CD14-positive monocyte (primary cell): ENCODE measurements around the gene RPL35A. TPM values are rescaled to one million over a fixed set of nuclear protein-coding genes. Genes with fewer than 3 reads are reported as not detected.

ENCODE experiments used
- DNase-seq, 3 donors: peaks; one replicate each; pipeline ENCODE4 v3.0.0-alpha.2; 2011 to 2022
- H2AFZ ChIP-seq: 2 replicates; pipeline ENCODE4 v1.6.0; 2012; ENCODE audit warnings: mild to moderate bottlenecking, low read depth, low read length, inconsistent platforms; ENCODE audit not compliant: insufficient read depth, poor library complexity, severe bottlenecking
- H3K27ac ChIP-seq, 2 donors: 1 replicate in 1 of 2; 2 replicates in 1 of 2; pipeline ENCODE4 v1.5.1; 2012 to 2013; ENCODE audit warnings: low read length in 2 of 2, control low read depth in 1 of 2, inconsistent platforms in 1 of 2, low read depth in 1 of 2, mild to moderate bottlenecking in 1 of 2
- H3K27me3 ChIP-seq, 2 donors: one replicate each; pipeline versions ENCODE4 v1.6.0 to v1.6.1; 2011 to 2013; ENCODE audit warnings: low read length in 2 of 2; ENCODE audit not compliant: control insufficient read depth in 2 of 2, insufficient read depth in 2 of 2
- H3K36me3 ChIP-seq, 2 donors: replicated peaks in 1 of 2; 1 replicate in 1 of 2; 2 replicates in 1 of 2; pipeline versions ENCODE4 v1.5.1 to v1.6.1; 2012 to 2013; ENCODE audit warnings: low read length in 2 of 2, control low read depth in 1 of 2, inconsistent platforms in 1 of 2, mild to moderate bottlenecking in 1 of 2; ENCODE audit not compliant: insufficient read depth in 2 of 2, control insufficient read depth in 1 of 2
- H3K4me1 ChIP-seq, 2 donors: 1 replicate in 1 of 2; 2 replicates in 1 of 2; pipeline versions ENCODE4 v1.5.1 to v1.6.1; 2012 to 2013; ENCODE audit warnings: low read length in 2 of 2, control low read depth in 1 of 2, inconsistent platforms in 1 of 2, mild to moderate bottlenecking in 1 of 2, moderate library complexity in 1 of 2; ENCODE audit not compliant: insufficient read depth in 2 of 2, control insufficient read depth in 1 of 2
- H3K4me2 ChIP-seq: replicated peaks from 2 replicates; pipeline ENCODE3; 2012; ENCODE audit warnings: low read length, moderate library complexity, mild to moderate bottlenecking; ENCODE audit not compliant: poor library complexity, severe bottlenecking; ENCODE audit errors: extremely low read depth
- H3K4me3 ChIP-seq, 3 experiments: fragments of 200-600 bp in 1 of 3; sonication (generic) in 1 of 3; replicated peaks in 1 of 3; 1 replicate in 2 of 3; 2 replicates in 1 of 3; pipeline ENCODE4 v1.5.1; 2011 to 2013; ENCODE audit warnings: low read length in 3 of 3, mild to moderate bottlenecking in 3 of 3, control low read depth in 2 of 3, low read depth in 2 of 3, inconsistent platforms in 1 of 3, moderate library complexity in 1 of 3
- H3K79me2 ChIP-seq: 2 replicates; pipeline ENCODE4 v1.6.0; 2012; ENCODE audit warnings: mild to moderate bottlenecking, control low read depth, inconsistent platforms, low read length, moderate library complexity; ENCODE audit not compliant: insufficient read depth
- H3K9ac ChIP-seq: 2 replicates; pipeline ENCODE4 v1.6.0; 2017; ENCODE audit warnings: low read length, mild to moderate bottlenecking; ENCODE audit not compliant: insufficient read depth, poor library complexity, severe bottlenecking
- H3K9me3 ChIP-seq, 2 donors: replicated peaks in 1 of 2; 1 replicate in 1 of 2; 2 replicates in 1 of 2; pipeline versions ENCODE4 v1.5.1 to v1.6.1; 2012 to 2013; ENCODE audit warnings: low read length in 2 of 2, control low read depth in 1 of 2; ENCODE audit not compliant: control insufficient read depth in 1 of 2, insufficient read depth in 1 of 2
- H4K20me1 ChIP-seq: 2 replicates; pipeline ENCODE4 v1.6.0; 2012; ENCODE audit warnings: mild to moderate bottlenecking, low read length, control low read depth, moderate library complexity; ENCODE audit not compliant: insufficient read depth
- H3K27ac Mint-ChIP-seq, 7 donors: one replicate each; pipeline ENCODE4 v1.8.0; 2020; ENCODE audit warnings: mild to moderate bottlenecking in 7 of 7, mixed read lengths in 7 of 7, moderate library complexity in 6 of 7, inconsistent platforms in 2 of 7
- H3K27me3 Mint-ChIP-seq, 3 donors: one replicate each; pipeline ENCODE4 v1.8.0; 2021 to 2022; ENCODE audit warnings: low read depth in 3 of 3, mild to moderate bottlenecking in 3 of 3, mixed read lengths in 3 of 3, moderate library complexity in 3 of 3, inconsistent platforms in 1 of 3
- H3K36me3 Mint-ChIP-seq, 2 donors: one replicate each; pipeline ENCODE4 v1.8.0; 2020; ENCODE audit warnings: mixed read lengths in 2 of 2, inconsistent platforms in 1 of 2, mild to moderate bottlenecking in 1 of 2
- H3K4me1 Mint-ChIP-seq: one replicate; pipeline ENCODE4 v1.8.0; 2020; ENCODE audit warnings: mild to moderate bottlenecking, mixed read lengths
- H3K4me3 Mint-ChIP-seq, 2 donors: one replicate each; pipeline ENCODE4 v1.8.0; 2020; ENCODE audit warnings: mild to moderate bottlenecking in 2 of 2, mixed read lengths in 2 of 2, moderate library complexity in 1 of 2
- H3K9me3 Mint-ChIP-seq, 7 donors: one replicate each; pipeline ENCODE4 v1.8.0; 2020 to 2022; ENCODE audit warnings: mixed read lengths in 7 of 7, mild to moderate bottlenecking in 6 of 7, moderate library complexity in 6 of 7, inconsistent platforms in 2 of 7
- WGBS: methylation state at CpG from one replicate; pipeline ENCODE4 v1.1.5; 2013; ENCODE audit warnings: missing lambda C conversion rate; ENCODE audit not compliant: insufficient coverage; 5-methylcytosine and 5-hydroxymethylcytosine counted together
- intact Hi-C, 2 donors: fragments of 100-400 bp; cut with micrococcal nuclease; formaldehyde crosslinking; loops; one replicate each; pipeline versions ENCODE4 v1.15.0 to v1.15.1; 2023
- polyA plus RNA-seq, 3 donors: library from polyadenylated mRNA; depleted of rRNA in 1 of 3; unstranded in 2 of 3; stranded (reverse) in 1 of 3; fragments of 300-500 nt in 2 of 3; fragments of >200 nt in 1 of 3; fragmentation: Illumina TruSeq in 2 of 3; gene quantifications; 1 replicate in 2 of 3; 2 replicates in 1 of 3; pipeline ENCODE4 v1.2.3, GENCODE V29; 2012 to 2021
- TF ChIP-seq, protein P1 (sequence below): fragments of 200-600 bp; IDR thresholded peaks from one replicate; pipeline ENCODE4 v1.8.0; 2022; ENCODE audit warnings: antibody characterized with exemption, mild to moderate bottlenecking

Gene RPL35A
- polyA plus RNA-seq, 3 donors: 882 to 1,113 (median 975) TPM

DNA sequence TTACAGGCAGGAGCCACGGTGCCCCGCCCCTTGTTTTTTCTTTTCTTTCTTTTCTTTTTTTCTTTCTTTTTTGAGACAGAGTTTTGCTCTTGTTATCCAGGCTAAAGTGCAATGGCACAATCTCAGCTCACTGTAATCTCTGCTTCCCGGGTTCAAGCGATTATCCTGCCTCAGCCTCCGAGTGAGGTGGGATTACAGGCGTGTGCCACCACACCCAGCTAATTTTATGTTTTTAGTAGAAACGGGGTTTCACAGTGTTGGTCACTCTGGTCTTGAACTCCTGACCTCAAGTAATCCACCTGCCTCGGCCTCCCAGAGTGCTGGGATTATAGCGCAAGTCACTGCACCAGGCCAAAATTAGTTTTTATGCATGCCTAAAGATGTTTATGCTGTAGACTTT lies 2.5 kb downstream of the RPL35A start:
- Histone ChIP-seq H3K4me3 (no peak overlapping the region), H3K9me3 (no peaks in the 10 kb centered on the region), H4K20me1 (peaks cover 60% of the 10 kb centered on the region), H3K27me3 (no peaks in the 10 kb centered on the region), H3K4me2 (no peak overlapping the region), H3K9ac (no peak overlapping the region), H3K27ac (no peak overlapping the region), H3K4me1 (peaks cover 29 to 42% of the 10 kb centered on the region in 2 donors), H3K79me2 (peaks cover 53% of the 10 kb centered on the region), H2AFZ (no peak overlapping the region), H3K36me3 (peaks cover 49 to 57% of the 10 kb centered on the region in 2 donors)
- TF ChIP-seq, protein P1, sequence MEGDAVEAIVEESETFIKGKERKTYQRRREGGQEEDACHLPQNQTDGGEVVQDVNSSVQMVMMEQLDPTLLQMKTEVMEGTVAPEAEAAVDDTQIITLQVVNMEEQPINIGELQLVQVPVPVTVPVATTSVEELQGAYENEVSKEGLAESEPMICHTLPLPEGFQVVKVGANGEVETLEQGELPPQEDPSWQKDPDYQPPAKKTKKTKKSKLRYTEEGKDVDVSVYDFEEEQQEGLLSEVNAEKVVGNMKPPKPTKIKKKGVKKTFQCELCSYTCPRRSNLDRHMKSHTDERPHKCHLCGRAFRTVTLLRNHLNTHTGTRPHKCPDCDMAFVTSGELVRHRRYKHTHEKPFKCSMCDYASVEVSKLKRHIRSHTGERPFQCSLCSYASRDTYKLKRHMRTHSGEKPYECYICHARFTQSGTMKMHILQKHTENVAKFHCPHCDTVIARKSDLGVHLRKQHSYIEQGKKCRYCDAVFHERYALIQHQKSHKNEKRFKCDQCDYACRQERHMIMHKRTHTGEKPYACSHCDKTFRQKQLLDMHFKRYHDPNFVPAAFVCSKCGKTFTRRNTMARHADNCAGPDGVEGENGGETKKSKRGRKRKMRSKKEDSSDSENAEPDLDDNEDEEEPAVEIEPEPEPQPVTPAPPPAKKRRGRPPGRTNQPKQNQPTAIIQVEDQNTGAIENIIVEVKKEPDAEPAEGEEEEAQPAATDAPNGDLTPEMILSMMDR: no peak
- peak overlapping the region in 1 of 7 donors; percentile 54 for H3K27ac Mint-ChIP-seq
- no peak overlapping the region for H3K4me3 Mint-ChIP-seq
- intact Hi-C loops: no loop called here
- peaks cover 41 to 59% of the 10 kb centered on the region in 2 donors for H3K36me3 Mint-ChIP-seq
- no peak for DNase-seq
- peaks cover 39% of the 10 kb centered on the region for H3K4me1 Mint-ChIP-seq
- 100% methylated on average over 4 of the region's 9 CpGs for WGBS
- H3K9me3 Mint-ChIP-seq: no peaks in the 10 kb centered on the region
- peaks cover 0 to 2% (median 0%) of the 10 kb centered on the region in 3 donors for H3K27me3 Mint-ChIP-seq

DNA sequence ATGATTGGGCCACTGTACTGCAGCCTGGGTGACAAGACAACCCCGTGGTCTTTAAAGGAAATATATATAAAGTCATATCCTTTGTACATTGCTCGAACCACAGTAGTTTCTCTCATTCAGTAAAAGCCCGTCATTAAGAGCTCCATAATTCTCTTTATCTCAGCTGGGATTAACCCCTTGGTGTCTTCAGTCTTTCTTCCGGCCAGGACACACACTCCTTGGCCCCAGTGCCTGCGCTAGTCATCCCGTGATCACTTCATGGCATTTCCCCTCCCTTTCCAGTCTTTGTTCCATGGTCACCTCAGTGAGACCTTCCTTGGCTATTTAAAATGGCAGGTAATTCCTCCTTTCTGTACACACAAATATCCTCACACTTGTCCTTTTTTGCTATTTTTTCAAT lies 3.3 kb downstream of the RPL35A start:
- Mint-ChIP-seq H3K4me1 (peaks cover 47% of the 10 kb centered on the region), H3K36me3 (peaks cover 41 to 61% of the 10 kb centered on the region in 2 donors), H3K4me3 (no peak overlapping the region), H3K9me3 (no peaks in the 10 kb centered on the region), H3K27ac (peak overlapping the region in 1 of 7 donors; percentile 59), H3K27me3 (no peaks in the 10 kb centered on the region)
- Histone ChIP-seq H3K9me3 (no peaks in the 10 kb centered on the region), H3K27ac (no peak overlapping the region), H3K4me3 (no peak overlapping the region), H3K79me2 (peaks cover 53% of the 10 kb centered on the region), H3K9ac (no peak overlapping the region), H3K36me3 (peaks cover 49 to 57% of the 10 kb centered on the region in 2 donors), H4K20me1 (peaks cover 60% of the 10 kb centered on the region), H3K4me2 (no peak overlapping the region), H3K27me3 (no peaks in the 10 kb centered on the region), H2AFZ (no peak overlapping the region), H3K4me1 (peaks cover 38 to 51% of the 10 kb centered on the region in 2 donors)
- intact Hi-C loops: no loop called here
- no peak for DNase-seq
- WGBS: 90% methylated on average over 4 of the region's 6 CpGs
- TF ChIP-seq, protein P1: no peak
